Measurements from ENCODE around the gene CHST6. TPM values are rescaled to one million over a fixed set of nuclear protein-coding genes. Genes with fewer than 3 reads are reported as not detected.
A peak's percentile ranks its signal among the peaks of the same experiment; 100 is the strongest.
"Not testable (repeated sequence)": the region's sequence is repeated elsewhere in the genome, so short reads cannot be mapped to it uniquely, and the experiment has no call there.

CHST6 gene
- polyA plus RNA-seq, 1 donor (not counting 4 experiments of a cell fraction or from before 2014, with no cell fraction given) = 0.14 TPM

- H3K79me2 ChIP-seq (ENCODE audit: control insufficient read depth, insufficient read depth, low read length) = peaks cover 46% of the 10 kb centered on the region
- dilution Hi-C loops (cut with MboI; ENCODE audit: extremely low pct_ligation_motif_present, low sequenced_read_pairs) = no loop called here
Observed at GRCh38 chr16:75432828-75433731, 62.2 kb downstream of the CHST6 start, which contains the start of gene CFDP1. CFDP1 (minus strand) TSS chr16:75433503; CDS start chr16:75433352, 151 bp downstream.

GRCh38 chr16:75429621-75430403 lies 65.4 kb downstream of the CHST6 start:
- H4K20me1 ChIP-seq (ENCODE audit: control insufficient read depth, extremely low read depth, insufficient read depth, low read length) = no peaks in the 10 kb centered on the region

More at GRCh38 chr16:75432828-75433731, 62.2 kb downstream of the CHST6 start, which contains the start of gene CFDP1:
- no peaks in the 10 kb centered on the region for H3K27me3 ChIP-seq (ENCODE audit: control insufficient read depth, extremely low read depth, insufficient read depth, low read length)
- H3K9me3 ChIP-seq (ENCODE audit: control insufficient read depth, low read depth, low read length) = no peaks in the 10 kb centered on the region
- no peaks in the 10 kb centered on the region for H3K9me1 ChIP-seq (ENCODE audit: control insufficient read depth, extremely low read depth, insufficient read depth, low read length)
- no peaks in the 10 kb centered on the region for H4K20me1 ChIP-seq (ENCODE audit: control insufficient read depth, extremely low read depth, insufficient read depth, low read length)
- H3K36me3 ChIP-seq (ENCODE audit: control insufficient read depth in 2 of 2, extremely low read depth in 1 of 2, insufficient read depth in 2 of 2, low read length in 2 of 2) = no peaks in the 10 kb centered on the region
- peak within 1 kb of the TSS; percentile 99 for H3K27ac ChIP-seq (ENCODE audit: control insufficient read depth, insufficient read depth, low read length)
- peak within 1 kb of the TSS; percentile 90 to 96 (median 92) for H3K4me3 ChIP-seq (ENCODE audit: control insufficient read depth in 2 of 3, extremely low read depth in 1 of 3, insufficient read depth in 2 of 3, low read depth in 1 of 3, low read length in 3 of 3)
- H3K4me1 ChIP-seq (ENCODE audit: control insufficient read depth, extremely low read depth, insufficient read depth, low read length) = peaks cover 9% of the 10 kb centered on the region
- FAIRE-seq (no peak), DNase-seq (ENCODE audit: low read depth, low spot score) (peak; percentile 63)
- TF ChIP-seq, protein P1, sequence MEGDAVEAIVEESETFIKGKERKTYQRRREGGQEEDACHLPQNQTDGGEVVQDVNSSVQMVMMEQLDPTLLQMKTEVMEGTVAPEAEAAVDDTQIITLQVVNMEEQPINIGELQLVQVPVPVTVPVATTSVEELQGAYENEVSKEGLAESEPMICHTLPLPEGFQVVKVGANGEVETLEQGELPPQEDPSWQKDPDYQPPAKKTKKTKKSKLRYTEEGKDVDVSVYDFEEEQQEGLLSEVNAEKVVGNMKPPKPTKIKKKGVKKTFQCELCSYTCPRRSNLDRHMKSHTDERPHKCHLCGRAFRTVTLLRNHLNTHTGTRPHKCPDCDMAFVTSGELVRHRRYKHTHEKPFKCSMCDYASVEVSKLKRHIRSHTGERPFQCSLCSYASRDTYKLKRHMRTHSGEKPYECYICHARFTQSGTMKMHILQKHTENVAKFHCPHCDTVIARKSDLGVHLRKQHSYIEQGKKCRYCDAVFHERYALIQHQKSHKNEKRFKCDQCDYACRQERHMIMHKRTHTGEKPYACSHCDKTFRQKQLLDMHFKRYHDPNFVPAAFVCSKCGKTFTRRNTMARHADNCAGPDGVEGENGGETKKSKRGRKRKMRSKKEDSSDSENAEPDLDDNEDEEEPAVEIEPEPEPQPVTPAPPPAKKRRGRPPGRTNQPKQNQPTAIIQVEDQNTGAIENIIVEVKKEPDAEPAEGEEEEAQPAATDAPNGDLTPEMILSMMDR (optimal IDR thresholded peaks at IDR 0.05 in 1 of 3, IDR thresholded peaks at IDR 0.05 in 1 of 3, conservative IDR thresholded peaks at IDR 0.05 in 1 of 3; ENCODE audit: extremely low read depth in 1 of 3, insufficient read depth in 2 of 3, low read length in 3 of 3) = no peak
- TF ChIP-seq EZH2 (IDR thresholded peaks at IDR 0.05; ENCODE audit: low read length) = no peak
- peak within 1 kb of the TSS; percentile 99 for H3K9ac ChIP-seq (ENCODE audit: control insufficient read depth, extremely low read depth, insufficient read depth, low read length)
- peak within 1 kb of the TSS; percentile 100 for H2AFZ ChIP-seq (ENCODE audit: control insufficient read depth, low read length)
- H3K4me2 ChIP-seq (ENCODE audit: control insufficient read depth, extremely low read depth, insufficient read depth, low read depth, low read length) = peak within 1 kb of the TSS; percentile 99

DNA sequence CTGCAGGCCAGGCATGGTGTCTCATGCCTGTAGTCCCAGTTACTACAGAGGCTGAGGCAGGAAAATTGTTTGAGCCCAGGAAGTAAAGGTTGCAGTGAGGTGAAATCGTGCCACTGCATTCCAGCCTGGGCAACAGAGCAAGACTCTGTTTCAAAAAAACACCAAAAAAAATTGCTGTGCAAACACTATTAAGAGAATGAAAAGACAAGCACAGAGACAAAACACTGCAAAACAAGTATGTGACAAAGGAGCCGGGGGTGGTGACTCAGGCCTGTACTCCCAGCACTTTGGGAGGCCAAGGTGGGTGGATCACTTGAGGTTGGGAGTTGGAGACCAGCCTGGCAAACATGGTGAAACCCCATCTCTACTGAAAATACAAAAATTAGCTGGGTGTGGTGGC lies 68.7 kb downstream of the CHST6 start:
- H3K9ac ChIP-seq (ENCODE audit: control insufficient read depth, extremely low read depth, insufficient read depth, low read length); H3K4me2 ChIP-seq (ENCODE audit: control insufficient read depth, extremely low read depth, insufficient read depth, low read depth, low read length); dilution Hi-C loops (cut with MboI; ENCODE audit: extremely low pct_ligation_motif_present, low sequenced_read_pairs): not testable (repeated sequence)

More at GRCh38 chr16:75429621-75430403, 65.4 kb downstream of the CHST6 start:
- Histone ChIP-seq H3K4me2 (ENCODE audit: control insufficient read depth, extremely low read depth, insufficient read depth, low read depth, low read length) (no peak overlapping the region), H3K79me2 (ENCODE audit: control insufficient read depth, insufficient read depth, low read length) (peaks cover 70% of the 10 kb centered on the region), H3K36me3 (ENCODE audit: control insufficient read depth in 2 of 2, extremely low read depth in 1 of 2, insufficient read depth in 2 of 2, low read length in 2 of 2) (no peaks in the 10 kb centered on the region), H3K27me3 (ENCODE audit: control insufficient read depth, extremely low read depth, insufficient read depth, low read length) (no peaks in the 10 kb centered on the region), H3K9me3 (ENCODE audit: control insufficient read depth, low read depth, low read length) (no peaks in the 10 kb centered on the region), H3K27ac (ENCODE audit: control insufficient read depth, insufficient read depth, low read length) (no peak overlapping the region), H3K9ac (ENCODE audit: control insufficient read depth, extremely low read depth, insufficient read depth, low read length) (no peak overlapping the region), H3K9me1 (ENCODE audit: control insufficient read depth, extremely low read depth, insufficient read depth, low read length) (no peaks in the 10 kb centered on the region), H3K4me1 (ENCODE audit: control insufficient read depth, extremely low read depth, insufficient read depth, low read length) (peaks cover 9% of the 10 kb centered on the region), H2AFZ (ENCODE audit: control insufficient read depth, low read length) (no peak overlapping the region), H3K4me3 (ENCODE audit: control insufficient read depth in 2 of 3, extremely low read depth in 1 of 3, insufficient read depth in 2 of 3, low read depth in 1 of 3, low read length in 3 of 3) (no peak overlapping the region)
- DNase-seq (ENCODE audit: low read depth, low spot score) (no peak), FAIRE-seq (no peak)
- dilution Hi-C loops (cut with MboI; ENCODE audit: extremely low pct_ligation_motif_present, low sequenced_read_pairs) = no loop called here
- TF ChIP-seq, protein P1 (optimal IDR thresholded peaks at IDR 0.05 in 1 of 3, IDR thresholded peaks at IDR 0.05 in 1 of 3, conservative IDR thresholded peaks at IDR 0.05 in 1 of 3; ENCODE audit: extremely low read depth in 1 of 3, insufficient read depth in 2 of 3, low read length in 3 of 3) = no peak
- no peak for TF ChIP-seq EZH2 (IDR thresholded peaks at IDR 0.05; ENCODE audit: low read length)

More for the DNA sequence above, 68.7 kb downstream of the CHST6 start:
- H3K9me1 ChIP-seq (ENCODE audit: control insufficient read depth, extremely low read depth, insufficient read depth, low read length); FAIRE-seq; H3K4me1 ChIP-seq (ENCODE audit: control insufficient read depth, extremely low read depth, insufficient read depth, low read length); DNase-seq (ENCODE audit: low read depth, low spot score); H3K4me3 ChIP-seq (ENCODE audit: control insufficient read depth in 2 of 3, extremely low read depth in 1 of 3, insufficient read depth in 2 of 3, low read depth in 1 of 3, low read length in 3 of 3); H3K27ac ChIP-seq (ENCODE audit: control insufficient read depth, insufficient read depth, low read length); H3K9me3 ChIP-seq (ENCODE audit: control insufficient read depth, low read depth, low read length); H3K36me3 ChIP-seq (ENCODE audit: control insufficient read depth in 2 of 2, extremely low read depth in 1 of 2, insufficient read depth in 2 of 2, low read length in 2 of 2); H2AFZ ChIP-seq (ENCODE audit: control insufficient read depth, low read length); H3K27me3 ChIP-seq (ENCODE audit: control insufficient read depth, extremely low read depth, insufficient read depth, low read length); H4K20me1 ChIP-seq (ENCODE audit: control insufficient read depth, extremely low read depth, insufficient read depth, low read length): not testable (repeated sequence)
- H3K79me2 ChIP-seq (ENCODE audit: control insufficient read depth, insufficient read depth, low read length) = peaks cover 83% of the 10 kb centered on the region

Measured in keratinocyte (primary cell).